Measurements from ENCODE around the gene TBATA.

Gene TBATA

DNA sequence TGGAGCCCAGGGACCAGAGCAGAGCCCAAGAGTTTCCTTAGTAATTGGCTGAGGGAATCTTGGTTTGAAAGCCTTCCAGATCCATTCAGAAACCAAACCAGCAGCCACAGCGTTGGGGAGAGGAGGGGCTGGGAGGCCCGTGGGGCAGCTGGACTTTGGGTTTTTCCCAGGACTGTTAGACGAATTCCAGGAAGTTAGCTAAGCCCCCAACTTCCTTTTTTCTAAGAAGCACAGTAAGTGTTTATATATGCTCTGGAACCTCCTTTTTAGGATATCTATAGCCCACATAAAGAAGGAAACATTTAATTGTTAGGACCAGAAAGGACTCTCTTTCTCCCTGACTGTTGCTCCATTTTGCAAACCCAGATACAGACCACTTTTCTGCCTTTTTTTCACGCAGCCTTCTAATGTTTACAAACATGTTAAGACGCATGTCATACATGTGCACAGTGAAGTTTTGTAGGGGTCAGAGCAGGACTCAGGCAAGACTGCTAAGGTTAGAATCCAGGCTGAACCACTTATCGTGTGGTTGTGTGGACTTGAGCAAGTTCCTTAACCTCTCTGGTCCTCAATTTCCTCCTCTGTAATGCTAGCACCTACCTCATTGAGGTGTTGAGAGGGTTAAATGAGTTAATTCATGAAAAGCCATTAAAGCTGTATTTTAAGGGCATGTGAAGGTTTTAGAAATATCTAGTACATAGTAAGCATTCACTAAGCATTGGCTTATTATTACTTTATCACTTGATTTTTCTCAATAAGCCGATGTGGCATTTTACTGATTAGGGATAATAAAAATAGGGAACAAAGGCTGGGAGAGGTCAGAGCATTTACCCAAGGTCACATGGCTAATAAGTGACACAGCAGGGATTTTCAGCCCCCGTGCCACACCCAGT lies 42.4 kb downstream of the TBATA start:
- TF ChIP-seq, protein P1, sequence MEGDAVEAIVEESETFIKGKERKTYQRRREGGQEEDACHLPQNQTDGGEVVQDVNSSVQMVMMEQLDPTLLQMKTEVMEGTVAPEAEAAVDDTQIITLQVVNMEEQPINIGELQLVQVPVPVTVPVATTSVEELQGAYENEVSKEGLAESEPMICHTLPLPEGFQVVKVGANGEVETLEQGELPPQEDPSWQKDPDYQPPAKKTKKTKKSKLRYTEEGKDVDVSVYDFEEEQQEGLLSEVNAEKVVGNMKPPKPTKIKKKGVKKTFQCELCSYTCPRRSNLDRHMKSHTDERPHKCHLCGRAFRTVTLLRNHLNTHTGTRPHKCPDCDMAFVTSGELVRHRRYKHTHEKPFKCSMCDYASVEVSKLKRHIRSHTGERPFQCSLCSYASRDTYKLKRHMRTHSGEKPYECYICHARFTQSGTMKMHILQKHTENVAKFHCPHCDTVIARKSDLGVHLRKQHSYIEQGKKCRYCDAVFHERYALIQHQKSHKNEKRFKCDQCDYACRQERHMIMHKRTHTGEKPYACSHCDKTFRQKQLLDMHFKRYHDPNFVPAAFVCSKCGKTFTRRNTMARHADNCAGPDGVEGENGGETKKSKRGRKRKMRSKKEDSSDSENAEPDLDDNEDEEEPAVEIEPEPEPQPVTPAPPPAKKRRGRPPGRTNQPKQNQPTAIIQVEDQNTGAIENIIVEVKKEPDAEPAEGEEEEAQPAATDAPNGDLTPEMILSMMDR (IDR thresholded peaks at IDR 0.05) = no peak

DNA sequence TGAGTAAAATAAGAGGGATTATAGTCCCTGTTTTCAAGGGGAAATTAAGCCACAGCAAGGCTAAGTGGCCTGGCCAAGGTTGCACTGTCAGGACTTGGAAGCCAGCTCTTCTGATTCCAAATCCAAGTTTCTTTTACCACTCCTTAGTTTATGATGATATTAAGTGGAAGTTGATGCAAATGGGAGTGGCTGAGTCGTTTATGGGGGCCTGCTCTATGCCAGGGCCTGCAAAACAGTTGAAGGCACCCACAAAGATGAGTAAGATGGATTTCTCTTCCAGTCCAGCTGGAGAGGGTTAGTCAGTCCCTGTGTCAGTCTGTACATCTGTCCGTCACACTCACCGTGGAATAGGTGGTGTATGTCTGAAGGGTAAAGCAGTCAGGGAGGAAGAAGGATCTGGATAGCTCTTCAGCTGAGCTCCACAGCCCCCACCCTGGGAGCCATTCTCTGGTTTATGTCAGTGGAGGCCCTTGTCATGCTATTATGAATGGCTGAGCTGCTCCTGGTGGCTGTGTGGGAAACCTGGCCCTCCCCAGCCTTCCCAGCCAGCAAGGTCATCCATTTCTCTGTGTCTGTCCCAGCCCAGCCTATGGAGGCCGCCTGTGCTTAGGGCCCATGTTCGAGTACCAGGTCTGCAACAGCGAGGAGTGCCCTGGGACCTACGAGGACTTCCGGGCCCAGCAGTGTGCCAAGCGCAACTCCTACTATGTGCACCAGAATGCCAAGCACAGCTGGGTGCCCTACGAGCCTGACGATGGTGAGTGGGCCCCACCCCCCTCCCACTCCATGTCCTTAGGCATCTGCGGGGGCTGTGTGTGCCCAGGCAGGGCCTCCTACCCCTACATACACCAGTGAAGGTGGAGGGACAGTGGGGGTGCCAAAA lies 44.5 kb downstream of the TBATA start:
- TF ChIP-seq, protein P1 (IDR thresholded peaks at IDR 0.05) = no peak

DNA sequence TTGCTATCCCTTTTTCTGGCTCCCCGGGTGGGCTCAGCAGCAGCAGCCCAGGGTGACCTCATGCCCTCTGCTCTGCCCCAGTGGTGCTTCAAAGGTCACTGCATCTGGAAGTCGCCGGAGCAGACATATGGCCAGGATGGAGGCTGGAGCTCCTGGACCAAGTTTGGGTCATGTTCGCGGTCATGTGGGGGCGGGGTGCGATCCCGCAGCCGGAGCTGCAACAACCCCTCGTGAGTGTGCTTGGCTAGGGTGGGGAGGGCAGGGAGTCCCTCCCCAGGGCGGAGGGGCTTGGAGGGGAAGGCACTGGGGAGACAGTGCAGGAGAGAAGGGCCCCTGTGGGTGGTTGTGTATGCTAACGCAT lies 46.4 kb downstream of the TBATA start:
- TF ChIP-seq, protein P1 (IDR thresholded peaks at IDR 0.05) = no peak

DNA sequence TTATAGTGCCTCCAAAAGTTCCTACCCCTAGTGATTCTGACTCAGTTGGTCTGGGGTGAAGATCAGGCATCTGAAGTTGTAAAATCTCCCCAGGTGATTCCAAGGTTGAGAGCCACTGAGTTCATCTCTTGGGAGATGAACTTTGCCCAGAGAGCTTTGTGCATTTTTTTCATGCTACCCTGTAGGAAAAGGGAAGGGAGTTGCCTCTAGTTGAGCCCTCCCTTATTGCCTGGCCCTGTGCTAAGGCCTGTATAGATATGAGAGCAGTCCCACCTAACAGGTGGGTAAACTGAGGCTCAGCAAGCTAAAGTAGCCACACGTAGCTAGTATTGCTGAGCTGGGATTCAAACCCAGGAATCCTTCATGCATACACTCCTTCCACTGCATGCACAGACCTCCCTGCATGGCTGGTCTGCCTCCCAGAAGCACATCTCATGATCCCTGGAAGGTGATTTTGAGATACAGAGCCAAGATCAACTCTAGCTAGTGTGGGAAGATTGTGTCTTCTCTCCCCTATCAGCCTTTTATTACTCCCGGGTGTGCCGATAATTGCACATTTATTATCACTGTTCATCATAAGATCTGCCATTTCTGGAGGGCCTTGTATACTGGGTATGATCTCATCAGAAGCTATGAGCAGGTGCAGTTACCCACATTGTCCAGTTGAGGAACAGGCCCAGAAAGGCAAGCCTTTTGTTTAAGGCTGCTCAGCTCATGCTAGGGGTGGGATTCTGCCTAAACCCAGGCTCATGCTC lies 47.0 kb downstream of the TBATA start:
- TF ChIP-seq, protein P1 (IDR thresholded peaks at IDR 0.05) = no peak

DNA sequence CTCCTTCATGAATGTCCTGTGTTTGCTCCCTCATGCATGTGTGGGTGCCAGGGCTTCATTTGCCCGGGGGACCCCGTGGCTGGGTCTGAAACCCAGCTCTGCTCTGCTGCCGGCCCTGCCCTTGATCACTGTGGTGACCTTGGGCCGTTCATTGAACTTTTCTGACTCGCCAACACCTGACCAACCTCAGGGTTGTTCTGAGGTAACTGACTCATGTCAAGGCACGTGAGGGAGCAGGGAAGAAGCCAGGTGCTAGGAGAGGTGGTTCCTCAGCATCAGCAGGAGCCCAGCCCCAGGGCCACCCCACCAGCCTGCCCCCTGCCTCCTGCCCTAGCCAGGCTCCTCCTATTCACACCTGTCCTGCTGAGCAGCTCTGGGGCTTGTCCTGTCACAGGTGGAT lies 47.9 kb downstream of the TBATA start:
- TF ChIP-seq, protein P1 (IDR thresholded peaks at IDR 0.05) = no peak

DNA sequence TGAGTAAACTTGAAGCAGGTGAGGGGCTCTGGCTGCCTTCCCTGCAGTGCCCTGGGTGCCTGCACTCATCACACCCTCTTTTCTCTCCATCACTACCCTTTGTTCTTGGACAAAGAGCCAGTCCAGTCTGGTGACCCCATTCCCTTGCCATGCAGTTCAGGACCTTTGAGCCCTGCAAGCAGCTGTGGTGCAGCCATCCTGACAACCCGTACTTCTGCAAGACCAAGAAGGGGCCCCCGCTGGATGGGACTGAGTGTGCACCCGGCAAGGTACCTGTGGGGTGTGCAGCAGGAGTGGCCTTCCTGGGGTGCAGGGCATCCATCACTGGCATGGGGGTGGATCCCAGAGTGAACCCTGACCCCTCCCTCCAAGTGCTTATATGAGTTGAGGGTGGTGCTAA lies 48.7 kb downstream of the TBATA start:
- TF ChIP-seq, protein P1 (IDR thresholded peaks at IDR 0.05) = no peak

DNA sequence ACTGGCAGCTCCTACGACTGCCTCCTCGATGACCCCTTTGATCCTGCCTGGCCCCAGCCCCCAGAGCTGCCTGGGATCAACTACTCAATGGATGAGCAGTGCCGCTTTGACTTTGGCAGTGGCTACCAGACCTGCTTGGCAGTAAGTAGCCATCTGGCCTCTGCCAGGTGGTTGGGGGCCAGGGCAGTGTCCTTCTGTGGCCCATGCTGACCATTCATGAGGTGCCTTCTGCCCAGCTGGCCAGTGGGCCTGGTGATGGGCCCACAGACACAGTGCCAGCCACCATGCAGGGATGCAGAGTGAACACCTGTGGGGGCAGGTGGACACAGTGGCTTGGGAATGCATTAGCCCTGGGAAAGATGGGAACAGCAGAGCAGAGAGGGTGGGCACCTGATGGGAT lies 50.0 kb downstream of the TBATA start:
- TF ChIP-seq, protein P1 (IDR thresholded peaks at IDR 0.05) = no peak

Measured in LNCAP (cell line).